HG03439 (cell line): ENCODE results near the gene C3orf52.
A peak's percentile ranks its signal among the peaks of the same experiment; 100 is the strongest.
"Not testable (repeated sequence)": the region's sequence is repeated elsewhere in the genome, so short reads cannot be mapped to it uniquely, and the experiment has no call there.

Experiments
- ATAC-seq: cut with Tn5 transposase; IDR thresholded peaks from one replicate; pipeline ENCODE4 v1.9.1; 2021; ENCODE audit warnings: mild to moderate bottlenecking, moderate library complexity; ENCODE audit not compliant: unreplicated experiment

The C3orf52 gene, protein sequence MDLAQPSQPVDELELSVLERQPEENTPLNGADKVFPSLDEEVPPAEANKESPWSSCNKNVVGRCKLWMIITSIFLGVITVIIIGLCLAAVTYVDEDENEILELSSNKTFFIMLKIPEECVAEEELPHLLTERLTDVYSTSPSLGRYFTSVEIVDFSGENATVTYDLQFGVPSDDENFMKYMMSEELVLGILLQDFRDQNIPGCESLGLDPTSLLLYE

DNA sequence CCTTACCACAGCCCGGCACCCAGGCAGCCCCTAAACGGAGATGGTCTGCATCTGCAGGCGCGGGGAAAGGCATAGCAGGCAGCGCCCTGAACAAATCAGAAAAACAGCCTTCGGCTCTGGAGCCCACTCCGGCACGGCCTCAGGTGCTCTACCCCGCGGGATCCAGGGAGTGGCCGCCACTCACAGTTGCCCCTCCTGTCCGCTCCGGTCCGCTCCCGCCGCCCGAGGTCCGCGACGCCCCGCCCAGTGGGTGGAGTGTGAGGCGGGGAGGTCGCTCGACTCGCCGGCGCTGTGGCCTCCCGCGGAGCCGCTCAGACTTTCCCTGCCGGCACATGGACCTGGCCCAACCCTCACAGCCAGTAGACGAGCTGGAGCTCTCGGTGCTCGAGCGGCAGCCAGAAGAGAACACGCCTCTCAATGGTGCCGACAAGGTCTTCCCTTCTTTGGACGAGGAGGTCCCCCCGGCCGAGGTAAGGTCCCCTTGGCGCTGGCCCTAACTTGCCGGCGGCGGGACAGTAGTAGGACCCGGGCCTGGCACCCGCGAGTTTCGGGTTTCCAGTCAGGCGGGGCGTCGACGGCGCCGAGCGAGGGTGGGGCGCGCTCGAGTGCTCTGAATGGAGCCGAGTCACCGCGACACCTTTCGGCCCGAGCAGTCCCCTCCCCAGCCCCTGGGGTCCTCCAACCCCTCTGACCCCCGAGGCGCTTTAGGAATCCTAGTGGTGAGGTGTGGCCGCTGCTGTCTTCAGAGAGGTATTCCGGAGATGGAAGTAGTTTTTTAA lies at the start of gene C3orf52:
TSS of gene C3orf52 (plus strand) at position 314 of the 779 bp plus-strand sequence. CDS start at position 333, 19 bp downstream.
- ATAC-seq: peak; percentile 89

DNA sequence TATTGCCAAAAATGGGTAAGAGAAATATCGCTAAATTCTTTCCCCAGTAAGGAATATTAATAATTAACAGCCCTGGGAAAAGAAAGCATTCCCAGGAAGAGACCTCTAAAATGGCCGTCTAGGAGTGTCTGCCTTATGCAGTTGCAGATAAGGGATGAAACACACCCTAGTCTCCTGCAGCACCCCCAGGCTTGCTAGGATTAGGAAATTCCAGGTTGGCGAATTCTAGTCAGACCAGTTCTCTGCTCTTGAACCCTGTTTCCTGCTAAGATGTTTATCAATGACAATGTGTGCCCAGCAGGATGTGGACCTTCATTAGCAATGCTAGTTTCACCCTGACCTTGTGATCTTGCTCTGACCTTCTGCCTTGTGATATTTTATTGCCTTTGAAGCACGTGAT lies 49.0 kb upstream of the C3orf52 start:
- not testable (repeated sequence) for ATAC-seq

DNA sequence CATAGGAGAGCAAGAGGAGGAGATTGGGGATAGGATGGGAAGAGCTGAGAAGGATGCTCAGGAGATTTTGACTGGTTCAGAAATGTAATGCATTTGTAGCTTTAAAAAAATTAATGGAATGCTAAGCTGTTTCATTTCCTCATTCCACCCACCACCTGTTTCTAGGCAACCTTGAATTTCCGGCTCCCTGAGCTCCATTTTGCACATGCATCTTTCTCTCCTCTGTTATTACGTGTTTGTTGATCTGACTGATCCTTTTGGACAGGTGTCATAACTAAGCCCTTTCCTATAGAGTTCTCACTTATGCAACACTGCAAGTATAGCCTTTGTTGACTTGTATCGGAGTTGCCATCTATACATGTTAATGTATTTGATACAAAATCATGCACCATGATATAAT lies 47.3 kb upstream of the C3orf52 start:
- no peak for ATAC-seq

DNA sequence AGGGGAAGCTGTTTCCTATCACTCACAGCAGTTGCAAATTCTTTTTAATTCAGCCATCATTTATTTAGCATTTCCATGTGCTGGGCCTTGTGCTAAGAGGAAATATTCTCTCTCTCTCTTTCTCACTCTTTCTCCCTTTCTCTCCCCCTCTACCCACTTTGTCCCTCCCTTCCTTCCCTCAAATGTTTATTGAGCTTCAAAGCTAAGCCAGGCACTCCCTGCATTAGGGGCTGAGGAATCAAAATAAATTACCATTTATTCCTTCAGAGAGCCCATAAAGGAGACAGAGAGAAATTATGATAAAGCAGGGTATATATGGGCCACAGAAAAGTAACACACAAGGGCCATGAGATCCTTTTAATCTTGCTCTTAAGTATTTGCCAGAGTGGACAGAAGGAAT lies 44.9 kb upstream of the C3orf52 start:
- ATAC-seq: no peak

DNA sequence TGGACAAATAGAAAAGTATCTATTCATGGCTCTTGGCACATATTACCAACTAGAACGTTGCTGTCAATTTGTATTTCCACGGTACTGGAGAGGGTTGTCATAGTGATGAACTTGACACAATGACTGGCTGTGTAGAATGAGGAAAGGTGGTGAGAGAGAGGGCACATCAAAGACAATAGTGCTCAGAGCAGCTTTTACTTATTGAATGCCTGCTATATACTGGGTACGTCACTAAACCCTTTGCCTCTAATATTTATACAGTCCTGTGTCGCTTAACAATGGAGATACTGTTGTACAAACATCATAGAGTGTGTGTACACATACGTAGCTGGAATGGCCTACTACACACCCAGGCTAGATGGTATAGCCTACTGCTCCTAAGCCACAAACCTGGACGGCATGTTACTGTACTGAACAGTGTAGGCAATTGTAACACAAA lies 43.3 kb upstream of the C3orf52 start:
- no peak for ATAC-seq

DNA sequence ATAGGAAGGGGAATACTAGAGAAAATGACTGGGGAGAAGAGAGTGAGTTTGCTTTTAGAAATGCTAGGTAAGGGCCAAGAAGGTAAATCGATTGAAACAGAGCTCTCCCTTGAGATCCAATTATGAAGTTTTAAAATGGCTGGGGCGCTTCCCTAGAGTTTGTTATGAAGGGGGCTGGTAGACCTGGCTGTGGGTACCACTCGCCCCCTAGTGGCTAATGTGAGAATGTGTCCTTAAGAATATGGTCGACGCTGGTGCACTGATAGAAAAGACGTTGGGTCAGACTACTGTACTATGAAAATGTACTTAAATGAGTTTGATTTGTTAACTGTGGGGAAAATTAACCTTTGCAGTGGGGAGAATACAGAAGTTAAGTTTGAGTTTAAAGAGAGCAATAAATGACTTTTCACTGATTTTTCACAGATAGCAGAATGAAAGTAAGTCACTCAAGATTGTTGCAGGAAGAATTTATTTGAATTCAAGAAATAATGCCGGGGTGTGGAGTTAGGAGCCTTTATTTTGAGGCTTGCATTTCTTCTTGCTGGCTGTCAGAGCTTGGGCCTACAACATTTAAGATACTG lies 42.5 kb upstream of the C3orf52 start:
- peak; percentile 97 for ATAC-seq

DNA sequence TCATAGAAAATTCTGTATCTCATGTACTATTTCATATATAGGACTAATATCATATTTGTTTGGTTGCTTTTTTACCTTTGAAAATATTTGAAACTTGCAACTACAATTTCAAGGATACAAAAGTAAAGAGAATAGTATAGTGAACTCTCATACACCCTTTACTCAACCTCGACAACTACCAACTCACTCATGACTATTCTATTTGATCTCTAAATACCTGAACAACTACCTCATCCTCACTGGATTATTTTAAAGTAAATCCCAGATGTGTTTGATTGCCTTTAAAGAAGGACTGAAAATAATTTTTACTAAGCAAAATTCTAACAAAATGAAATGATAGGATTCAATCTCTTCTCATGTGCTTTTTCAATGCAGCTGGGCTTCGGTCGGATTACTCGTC lies 39.6 kb upstream of the C3orf52 start:
- no peak for ATAC-seq

DNA sequence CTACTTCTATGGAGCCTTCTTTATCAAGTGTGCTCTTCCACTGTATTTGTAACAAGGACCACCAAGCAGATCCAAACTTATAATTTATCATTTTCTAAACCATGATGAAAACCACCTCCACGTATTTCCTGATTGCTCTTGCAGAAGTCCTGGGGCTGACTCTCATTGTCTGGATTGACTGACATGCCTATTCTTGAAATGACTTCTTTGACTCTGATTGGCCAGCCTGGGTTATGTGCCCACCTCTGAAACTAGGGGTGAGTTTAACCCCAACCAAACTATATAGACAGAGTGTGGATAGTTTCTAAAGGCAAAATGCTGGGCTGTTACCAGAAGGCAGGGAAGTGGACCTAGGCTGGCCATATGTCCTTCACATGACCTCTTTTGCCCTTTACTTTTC lies 38.9 kb upstream of the C3orf52 start:
- no peak for ATAC-seq

DNA sequence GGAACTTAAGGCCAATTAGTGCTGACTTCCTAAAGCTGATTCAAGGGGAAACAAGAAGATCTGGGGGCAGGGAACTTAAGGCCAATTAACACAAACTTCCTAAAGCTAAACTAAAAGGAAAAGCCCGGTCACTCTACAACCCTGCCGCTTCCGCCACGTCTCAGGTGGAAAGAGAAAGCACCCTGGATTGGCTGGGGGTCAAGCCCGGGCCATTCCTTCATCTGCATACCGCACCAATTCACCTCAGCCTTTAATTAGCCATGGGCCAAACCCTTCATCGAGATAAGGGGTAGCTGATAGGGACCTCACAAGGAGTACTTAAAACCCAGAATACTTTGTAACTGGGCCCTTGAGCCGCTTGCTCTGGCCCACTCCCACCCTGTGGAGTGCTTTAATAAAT lies 37.3 kb upstream of the C3orf52 start:
- ATAC-seq: no peak

DNA sequence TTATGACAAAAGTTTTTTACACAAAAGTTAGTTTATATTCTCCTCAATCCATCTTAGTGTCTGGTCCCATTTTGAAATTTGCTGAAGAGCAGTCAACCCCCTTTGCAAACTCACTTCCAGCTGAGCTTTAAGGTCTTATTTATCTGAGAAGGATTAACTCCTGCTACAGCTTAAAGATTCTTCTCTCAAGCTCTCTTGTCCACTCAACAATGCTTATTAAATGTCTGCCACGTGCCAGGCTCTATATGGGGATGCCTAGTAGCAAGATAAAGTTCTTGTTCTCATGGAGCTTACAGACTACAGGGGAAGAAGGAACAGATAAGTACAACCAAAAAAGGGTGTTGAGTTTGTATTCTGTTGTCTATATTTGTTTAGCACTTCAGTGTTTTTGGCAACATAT lies 33.0 kb upstream of the C3orf52 start:
- no peak for ATAC-seq

DNA sequence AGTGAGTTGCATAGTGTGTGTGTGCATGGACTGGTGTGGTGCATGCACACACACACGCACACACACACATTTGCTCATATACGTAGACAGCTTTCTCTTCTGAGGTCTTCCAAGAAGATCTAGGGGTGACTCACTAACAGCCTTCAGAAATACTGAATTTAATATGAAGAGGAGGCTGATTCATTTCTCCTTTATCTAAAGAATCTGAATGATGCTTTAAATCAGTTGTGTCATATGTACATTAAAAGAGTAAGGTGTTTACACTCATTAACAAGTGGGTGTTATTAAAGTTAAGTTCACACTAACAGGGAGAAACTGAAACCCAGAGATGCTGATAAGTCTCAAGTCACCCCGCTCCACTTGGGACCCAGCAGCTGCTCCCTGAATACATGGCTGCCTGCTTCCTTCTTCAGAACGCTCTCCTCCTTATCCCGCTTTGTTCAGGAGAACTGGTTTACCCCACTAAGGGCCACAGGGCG lies 29.7 kb upstream of the C3orf52 start:
- ATAC-seq: no peak

DNA sequence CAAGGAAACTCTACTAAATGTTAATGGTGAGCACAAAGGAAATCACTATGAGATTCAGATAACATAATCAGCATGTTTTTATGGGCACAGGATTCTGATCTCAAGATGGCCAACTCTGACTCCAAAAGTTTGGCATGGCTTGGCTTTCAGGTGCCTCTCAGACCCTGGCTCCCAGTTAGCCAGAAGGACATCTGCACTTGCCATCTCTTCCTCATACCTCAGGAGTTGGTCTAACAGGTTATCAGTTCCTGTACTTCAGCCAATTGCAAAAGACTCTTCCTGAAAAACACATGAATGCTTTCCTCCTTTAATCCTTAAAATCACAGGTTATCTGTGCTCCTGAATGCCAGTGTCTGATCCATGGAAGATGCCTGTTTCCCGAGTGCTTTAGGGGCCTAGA lies 26.7 kb upstream of the C3orf52 start:
- ATAC-seq: no peak

DNA sequence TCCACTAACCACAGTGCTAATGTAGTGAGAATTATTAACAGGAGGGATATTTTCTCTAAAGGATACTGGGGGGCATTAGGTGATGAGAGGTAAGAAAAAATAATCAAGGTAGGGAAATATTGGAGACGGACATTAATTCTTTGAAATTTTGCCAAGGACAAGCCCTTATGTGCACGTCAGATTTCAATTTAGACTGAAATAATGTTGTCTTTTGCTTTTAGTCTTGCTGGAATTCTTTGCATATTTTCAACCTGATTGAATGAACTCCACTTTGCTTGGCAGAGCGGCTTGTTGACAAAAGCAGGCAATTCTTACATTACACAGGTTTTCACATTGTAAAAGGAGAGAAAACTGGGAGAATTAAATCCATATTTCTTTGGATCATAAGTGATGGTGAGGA lies 25.0 kb upstream of the C3orf52 start:
- no peak for ATAC-seq

DNA sequence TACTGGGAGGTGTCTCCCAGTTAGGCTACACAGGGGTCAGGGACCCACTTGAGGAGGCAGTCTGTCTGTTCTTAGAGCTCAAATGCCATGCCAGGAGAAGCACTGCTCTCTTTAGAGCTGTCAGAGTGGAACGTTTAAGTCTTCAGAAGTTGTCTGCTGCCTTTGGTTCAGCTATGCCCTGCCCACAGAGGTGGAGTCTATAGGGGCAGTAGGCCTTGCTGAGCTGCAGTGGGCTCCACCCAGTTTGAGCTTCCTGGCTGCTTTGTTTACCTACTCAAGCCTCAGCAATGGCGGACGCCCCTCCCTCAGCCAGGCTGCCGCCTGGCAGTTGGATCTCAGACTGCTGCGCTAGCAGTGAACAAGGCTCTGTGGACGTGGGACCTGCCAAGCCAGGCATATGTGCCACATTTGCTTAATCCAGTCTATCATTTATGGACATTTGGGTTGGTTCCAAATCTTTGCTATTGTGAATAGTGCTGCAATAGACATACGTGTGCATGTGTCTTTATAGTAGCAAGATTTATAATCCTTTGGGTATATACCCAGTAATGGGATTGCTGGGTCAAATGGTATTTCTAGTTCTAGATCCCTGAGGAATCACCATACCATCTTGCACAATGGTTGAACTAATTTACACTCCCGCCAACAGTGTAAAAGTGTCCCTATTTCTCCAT lies 13.7 kb upstream of the C3orf52 start:
- not testable (repeated sequence) for ATAC-seq

DNA sequence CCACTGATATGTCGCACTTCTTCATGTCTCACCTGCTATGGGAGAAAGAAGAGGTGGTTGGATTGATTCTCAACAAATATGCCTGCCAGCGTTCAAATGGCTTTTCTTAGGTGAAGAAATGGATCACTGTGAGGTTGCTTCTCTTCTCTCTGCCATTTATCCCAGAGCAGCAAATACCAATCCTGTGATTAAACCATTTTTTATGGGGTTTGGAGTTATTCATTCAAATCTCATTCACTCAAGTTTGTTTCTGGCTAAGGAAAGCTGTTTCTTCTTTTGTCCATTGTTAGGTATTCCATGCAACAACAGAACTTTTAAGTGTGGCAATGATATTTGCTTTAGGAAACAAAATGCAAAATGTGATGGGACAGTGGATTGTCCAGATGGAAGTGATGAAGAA lies 12.2 kb upstream of the C3orf52 start:
- ATAC-seq: no peak

DNA sequence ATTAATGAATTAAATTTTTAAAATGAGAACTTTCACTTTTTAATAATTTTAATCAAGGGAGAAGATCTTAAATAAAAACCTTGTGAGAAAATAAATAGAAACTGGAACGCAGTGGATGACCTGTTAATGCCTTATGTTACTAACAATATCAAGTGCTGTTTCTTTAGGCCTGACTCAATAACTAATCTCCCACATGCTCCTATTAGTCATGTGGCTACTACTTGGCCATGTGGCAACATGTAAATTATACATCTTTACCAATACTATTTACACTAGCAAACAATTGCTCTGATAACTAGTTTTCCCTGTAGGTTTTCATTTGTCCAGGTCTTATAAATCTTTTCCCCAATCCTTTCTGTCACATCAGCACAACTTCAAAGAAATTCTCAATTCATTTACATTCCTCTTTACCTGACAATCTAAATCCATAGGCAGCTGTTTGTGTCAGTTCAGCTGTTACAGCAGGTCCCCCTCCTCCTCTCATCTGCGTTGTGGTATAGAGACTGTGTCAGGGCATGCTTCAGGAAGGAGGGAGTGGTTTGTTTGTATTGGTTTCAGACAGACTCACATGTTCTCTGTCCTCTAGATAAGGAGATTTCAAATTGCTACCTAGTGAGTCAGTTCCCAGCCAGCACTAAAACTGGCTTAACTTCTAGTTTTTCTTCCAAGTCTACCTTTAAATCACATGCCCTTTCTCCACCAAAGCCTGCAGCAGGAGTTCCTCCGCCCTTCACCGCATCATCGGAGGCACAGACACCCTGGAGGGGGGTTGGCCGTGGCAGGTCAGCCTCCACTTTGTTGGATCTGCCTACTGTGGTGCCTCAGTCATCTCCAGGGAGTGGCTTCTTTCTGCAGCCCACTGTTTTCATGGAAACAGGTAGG lies 11.3 kb upstream of the C3orf52 start:
- peak; percentile 83 for ATAC-seq

DNA sequence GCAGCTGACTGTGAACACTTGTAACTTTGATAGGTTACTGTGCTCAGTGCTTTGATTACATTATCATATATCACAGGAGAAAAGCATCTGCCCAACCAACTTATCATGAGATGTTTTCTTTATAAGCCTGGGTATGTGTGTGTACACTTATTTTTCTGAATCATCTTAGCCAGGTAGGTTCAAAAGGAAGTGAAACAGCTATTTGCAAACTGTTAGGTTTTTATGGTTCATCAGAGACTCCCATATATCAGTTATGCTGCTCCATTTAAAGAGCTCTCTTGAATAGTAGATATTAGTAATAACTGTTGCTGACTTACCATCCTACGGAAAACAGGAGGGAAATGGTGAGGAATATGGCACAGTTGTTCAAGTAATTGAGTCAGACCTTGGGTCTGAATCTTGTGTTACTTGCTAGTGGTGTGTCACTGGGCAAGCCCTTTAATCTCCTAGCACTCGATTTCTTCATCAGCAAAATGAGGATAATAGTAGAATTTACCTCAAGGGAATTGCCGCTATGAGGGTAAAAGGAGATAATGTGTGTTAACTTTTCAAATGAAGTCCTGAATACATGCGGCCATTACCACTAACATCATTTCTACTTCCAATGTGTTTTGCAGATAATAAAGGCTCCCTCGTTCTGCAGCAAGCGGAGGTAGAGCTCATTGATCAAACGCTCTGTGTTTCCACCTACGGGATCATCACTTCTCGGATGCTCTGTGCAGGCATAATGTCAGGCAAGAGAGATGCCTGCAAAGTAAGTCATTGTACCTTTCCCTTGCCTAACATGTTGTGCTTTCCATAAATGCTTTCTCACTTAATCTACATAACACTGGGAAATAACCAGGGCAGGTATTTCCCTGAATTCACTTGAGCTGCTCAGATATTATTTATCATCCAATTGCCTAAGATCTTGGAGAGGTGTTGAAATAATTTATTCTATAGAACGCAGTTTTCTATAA lies 7.8 kb upstream of the C3orf52 start:
- no peak for ATAC-seq

DNA sequence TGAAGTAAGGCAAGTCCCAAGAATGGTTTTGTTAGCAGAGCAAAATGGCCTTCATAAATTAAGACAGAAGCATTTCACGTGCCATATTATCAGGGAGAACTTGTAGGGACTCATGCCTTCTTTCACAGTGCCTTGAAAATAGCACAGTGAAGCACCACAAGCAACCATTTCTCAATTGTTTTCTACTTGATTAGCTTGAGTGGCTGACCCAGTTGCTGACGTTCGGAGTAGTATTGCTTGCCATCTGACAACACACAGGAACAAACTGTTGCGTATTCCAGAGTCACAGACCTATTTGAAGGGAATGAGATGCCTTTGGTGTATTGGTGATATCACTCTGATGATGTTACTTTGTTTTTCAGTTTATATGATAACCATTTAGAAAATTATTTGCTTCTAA lies 3.0 kb upstream of the C3orf52 start:
- no peak for ATAC-seq

DNA sequence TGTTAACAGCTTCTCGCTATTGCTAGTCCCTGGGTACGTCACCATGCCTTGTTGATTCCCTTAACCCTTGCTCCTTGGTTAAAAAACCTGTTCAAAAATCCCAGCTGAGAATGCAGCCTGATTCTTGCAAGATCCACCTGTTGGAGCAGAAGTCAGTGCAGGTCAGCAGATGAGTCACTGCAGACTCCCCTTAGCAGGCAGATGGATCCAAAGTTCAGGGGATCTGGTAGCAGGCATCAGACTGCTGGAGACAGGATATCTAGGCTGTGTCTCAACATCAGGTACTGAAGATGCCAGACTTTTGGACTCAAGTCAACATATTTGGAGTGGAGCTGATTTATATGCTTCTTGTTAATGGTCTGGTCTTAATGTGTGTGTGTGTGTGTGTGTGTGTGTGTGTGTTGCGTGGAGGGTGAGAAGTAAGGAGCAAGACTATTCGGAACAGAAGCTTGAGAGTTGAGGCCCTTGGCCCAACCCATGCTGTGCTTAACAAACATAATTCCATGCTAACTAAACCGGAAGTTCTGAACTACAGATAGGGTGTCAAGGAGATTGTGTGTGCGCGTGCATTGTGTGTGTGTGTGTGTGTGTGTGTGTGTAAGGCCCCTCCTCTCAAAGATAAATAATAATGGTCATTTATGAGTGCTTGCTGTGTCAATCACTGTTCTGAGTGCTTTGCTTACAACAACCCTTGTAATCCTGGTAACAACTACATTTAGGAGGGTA lies 1.0 kb upstream of the C3orf52 start:
- no peak for ATAC-seq
